ENCODE results near the gene FBXO45.
"Not testable (repeated sequence)": the region's sequence is repeated elsewhere in the genome, so short reads cannot be mapped to it uniquely, and the experiment has no call there.

FBXO45 gene

DNA sequence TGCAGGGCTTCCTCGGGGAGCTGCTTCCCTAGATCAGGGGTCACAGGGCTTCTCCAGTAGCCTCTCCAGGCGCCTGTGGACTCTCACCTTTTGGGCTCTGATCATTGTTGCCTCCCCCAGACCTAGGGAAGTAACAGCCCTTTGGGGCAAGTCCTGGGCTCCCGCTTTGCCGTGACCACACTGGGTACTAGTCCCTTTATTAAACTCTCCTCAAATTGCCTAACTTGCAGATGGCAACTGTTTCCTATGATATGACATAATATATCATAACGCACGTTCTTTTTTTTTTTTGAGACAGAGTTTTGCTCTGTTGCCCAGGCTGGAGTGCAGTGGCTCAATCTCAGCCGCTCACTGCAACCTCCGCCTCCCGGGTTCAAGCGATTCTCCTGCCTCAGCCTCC is 53.2 kb downstream of the FBXO45 start:
- Mint-ChIP-seq H3K27ac (no peak overlapping the region), H3K27me3 (no peaks in the 10 kb centered on the region), H3K4me3 (no peak overlapping the region), H3K9me3 (no peaks in the 10 kb centered on the region), H3K36me3 (no peaks in the 10 kb centered on the region), H3K4me1 (peaks cover 28% of the 10 kb centered on the region)

DNA sequence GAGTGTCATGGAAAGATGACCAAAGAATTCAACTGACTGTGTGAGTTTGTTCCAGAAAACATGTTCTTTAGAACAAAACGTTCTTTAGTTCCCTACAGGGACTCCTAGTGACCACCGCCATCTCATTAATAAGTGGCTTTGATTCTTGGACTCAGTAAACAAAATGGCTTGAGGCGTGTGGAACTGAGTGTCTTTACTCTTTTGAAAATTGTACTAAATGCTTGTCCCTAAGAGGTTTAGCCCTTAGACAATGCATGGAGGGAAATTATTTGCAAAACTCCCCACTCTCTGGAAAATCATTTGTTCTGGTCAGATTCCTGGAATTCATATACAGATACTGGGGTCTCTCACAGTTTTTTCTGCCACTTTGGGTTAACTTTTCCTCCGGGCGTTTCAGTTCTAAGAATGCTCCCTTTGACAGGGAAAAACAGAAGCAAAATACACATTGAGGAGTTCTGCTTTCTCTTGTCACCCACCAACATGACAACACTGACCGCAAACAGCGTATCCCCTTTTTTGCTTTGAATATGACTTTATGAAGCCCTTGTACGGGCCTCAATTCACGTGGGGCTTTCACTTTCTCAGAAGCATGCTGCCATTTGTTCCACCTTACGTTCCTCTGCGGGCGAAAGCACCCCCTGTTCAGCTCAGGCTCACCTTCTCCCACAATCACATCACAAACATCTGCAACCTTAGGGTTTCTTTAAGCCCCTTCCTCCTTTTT is 55.8 kb downstream of the FBXO45 start:
- Mint-ChIP-seq H3K4me1 (peaks cover 24% of the 10 kb centered on the region), H3K9me3 (no peaks in the 10 kb centered on the region), H3K27ac (peak overlapping the region; percentile 38), H3K36me3 (no peaks in the 10 kb centered on the region), H3K4me3 (peak overlapping the region; percentile 76), H3K27me3 (no peaks in the 10 kb centered on the region)

DNA sequence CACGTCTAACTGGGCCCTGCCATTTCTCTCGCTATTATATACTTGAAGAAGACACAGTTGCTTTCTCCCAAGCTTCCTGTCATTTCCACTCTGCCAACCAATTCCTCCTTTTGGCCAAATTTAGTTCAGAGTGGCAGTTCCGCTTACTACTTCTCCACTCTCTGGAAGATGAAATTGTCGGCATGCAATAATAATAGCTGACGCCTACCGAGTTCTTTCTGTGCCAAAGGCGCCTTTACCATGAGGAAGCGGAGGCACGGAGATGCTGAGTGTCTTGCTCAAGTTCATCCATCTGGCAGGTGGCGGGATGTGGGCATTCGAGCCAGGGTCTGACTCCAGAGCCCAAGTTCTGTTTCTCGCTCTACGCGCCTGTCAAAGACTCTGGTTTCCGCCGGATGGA is 56.4 kb downstream of the FBXO45 start:
- Mint-ChIP-seq H3K27me3 (no peaks in the 10 kb centered on the region), H3K4me1 (peaks cover 29% of the 10 kb centered on the region), H3K4me3 (peak overlapping the region; percentile 76), H3K9me3 (no peaks in the 10 kb centered on the region), H3K36me3 (no peaks in the 10 kb centered on the region), H3K27ac (peak overlapping the region; percentile 38)

DNA sequence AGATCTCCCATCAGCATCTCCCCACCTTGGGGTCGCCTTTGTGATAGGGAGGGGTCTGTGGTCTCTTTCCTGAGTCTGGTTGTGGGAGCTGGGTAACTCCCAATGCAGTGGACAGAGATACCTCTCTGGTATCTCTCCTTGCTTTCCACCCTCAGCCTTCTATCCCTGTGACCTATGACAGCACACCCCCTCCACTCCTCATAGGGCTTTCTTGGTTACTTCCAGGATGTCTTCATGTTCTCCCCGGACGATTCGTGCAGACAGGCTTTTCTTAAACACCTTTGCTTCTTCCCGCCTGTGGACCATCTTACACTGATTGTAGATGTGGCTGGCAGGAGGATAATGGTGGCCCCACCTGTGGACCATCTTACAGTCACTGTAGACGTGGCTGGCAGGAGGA is 56.9 kb downstream of the FBXO45 start:
- H3K27ac Mint-ChIP-seq: peak overlapping the region; percentile 23

DNA sequence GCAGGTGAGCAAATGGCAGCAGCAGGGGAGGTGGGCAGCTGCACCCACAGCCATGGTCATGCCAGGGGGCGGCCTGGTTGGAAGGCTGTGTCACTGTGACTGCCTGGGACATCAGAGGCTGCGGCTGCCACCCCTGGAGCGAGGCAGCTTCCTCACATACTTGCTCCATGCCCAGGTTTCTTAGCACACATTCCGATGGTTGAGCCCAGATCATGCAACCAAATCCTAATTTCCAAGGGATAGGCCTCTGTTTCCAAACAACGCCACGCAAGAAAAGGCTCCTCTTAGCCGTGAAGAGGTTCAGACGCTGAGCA is 59.4 kb downstream of the FBXO45 start:
- Mint-ChIP-seq H3K27ac (no peak overlapping the region), H3K36me3 (no peaks in the 10 kb centered on the region), H3K9me3 (no peaks in the 10 kb centered on the region), H3K4me3 (no peak overlapping the region), H3K27me3 (no peaks in the 10 kb centered on the region), H3K4me1 (peaks cover 48% of the 10 kb centered on the region)

More for the DNA sequence above, 56.9 kb downstream of the FBXO45 start:
- no peaks in the 10 kb centered on the region for H3K36me3 Mint-ChIP-seq
- peak overlapping the region; percentile 76 for H3K4me3 Mint-ChIP-seq
- H3K9me3 Mint-ChIP-seq: no peaks in the 10 kb centered on the region
- peaks cover 33% of the 10 kb centered on the region for H3K4me1 Mint-ChIP-seq
- no peaks in the 10 kb centered on the region for H3K27me3 Mint-ChIP-seq

DNA sequence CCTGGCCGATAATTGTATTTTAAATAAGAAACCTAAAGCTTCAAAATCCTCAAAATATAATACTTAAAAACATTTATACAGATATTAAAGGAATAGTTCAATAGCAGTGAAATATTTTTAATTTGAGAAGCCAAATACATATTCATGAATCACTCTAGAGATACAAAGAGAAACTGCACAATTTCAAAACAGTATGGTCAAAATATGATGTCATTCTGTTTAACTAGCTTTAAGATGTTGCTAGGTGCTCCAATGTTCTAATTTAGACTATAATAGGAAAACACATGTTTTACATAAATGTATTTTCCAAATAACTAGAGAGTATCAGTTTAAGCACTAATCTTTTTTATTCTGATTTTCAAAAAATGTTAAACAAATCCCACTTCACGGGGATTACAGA is 60.8 kb downstream of the FBXO45 start:
- Mint-ChIP-seq H3K9me3 (no peaks in the 10 kb centered on the region), H3K27me3 (no peaks in the 10 kb centered on the region), H3K27ac (peak overlapping the region; percentile 27), H3K4me3 (no peak overlapping the region), H3K36me3 (no peaks in the 10 kb centered on the region), H3K4me1 (peaks cover 57% of the 10 kb centered on the region)

DNA sequence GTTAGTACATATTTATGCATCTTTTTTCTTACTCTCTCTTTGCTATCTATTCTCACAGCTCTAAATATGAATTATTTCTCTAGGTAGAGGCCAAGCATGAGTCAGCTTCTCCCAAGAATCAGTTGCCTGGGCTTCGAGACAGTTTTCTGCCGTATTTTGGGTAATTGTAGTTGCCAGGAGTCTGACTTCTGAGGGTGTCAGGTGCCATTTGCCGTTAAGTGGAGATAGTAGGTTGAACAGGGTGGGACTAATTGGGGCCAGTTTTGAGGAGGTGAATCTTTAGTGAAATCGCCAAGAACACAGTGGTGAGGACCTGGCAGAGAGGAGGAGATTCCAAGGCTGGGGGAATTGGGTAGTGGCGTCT is 63.2 kb downstream of the FBXO45 start:
- no peaks in the 10 kb centered on the region for H3K27me3 Mint-ChIP-seq
- H3K9me3 Mint-ChIP-seq: no peaks in the 10 kb centered on the region
- H3K4me1 Mint-ChIP-seq: peaks cover 53% of the 10 kb centered on the region
- H3K27ac Mint-ChIP-seq: peak overlapping the region; percentile 90
- peak overlapping the region; percentile 89 for H3K4me3 Mint-ChIP-seq
- H3K36me3 Mint-ChIP-seq: no peaks in the 10 kb centered on the region

DNA sequence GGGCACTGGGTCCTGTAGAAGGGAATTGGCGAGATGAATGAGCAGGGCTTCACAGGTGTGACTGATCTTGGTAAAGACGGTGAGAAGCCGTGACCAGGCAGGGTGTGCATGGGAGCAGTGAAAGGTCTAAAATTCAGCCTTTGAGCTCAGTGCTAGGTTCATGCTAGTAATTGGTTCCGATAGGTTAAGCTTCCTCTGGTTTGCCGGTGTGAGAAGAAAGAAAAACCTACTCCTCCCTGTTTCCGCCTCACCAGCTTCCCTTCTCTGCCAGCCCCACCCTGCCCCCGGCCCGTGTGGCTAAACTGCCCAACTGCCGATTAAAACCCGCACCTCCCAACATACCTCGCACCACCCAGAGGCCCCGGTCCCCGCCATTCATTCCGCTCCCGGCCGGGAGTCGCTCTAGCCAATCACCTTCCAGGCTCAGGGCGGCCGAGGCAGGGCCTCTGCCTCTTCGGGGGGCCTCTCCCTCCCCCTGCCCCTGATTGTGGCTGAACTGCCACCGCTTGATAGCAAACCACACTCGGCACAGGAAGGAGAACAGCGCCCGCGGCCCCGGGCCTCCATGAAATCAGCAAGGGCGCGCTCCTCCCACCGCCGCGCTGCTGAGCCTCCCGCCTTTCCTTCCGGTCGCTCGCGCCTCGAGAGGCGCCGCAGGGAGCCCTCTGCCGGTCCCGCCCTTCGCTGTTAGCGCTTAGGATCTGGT is 63.7 kb downstream of the FBXO45 start:
- Mint-ChIP-seq H3K27me3 (no peaks in the 10 kb centered on the region), H3K36me3 (no peaks in the 10 kb centered on the region), H3K4me3 (peak overlapping the region; percentile 89), H3K4me1 (peaks cover 54% of the 10 kb centered on the region), H3K27ac (peak overlapping the region; percentile 90), H3K9me3 (no peaks in the 10 kb centered on the region)

DNA sequence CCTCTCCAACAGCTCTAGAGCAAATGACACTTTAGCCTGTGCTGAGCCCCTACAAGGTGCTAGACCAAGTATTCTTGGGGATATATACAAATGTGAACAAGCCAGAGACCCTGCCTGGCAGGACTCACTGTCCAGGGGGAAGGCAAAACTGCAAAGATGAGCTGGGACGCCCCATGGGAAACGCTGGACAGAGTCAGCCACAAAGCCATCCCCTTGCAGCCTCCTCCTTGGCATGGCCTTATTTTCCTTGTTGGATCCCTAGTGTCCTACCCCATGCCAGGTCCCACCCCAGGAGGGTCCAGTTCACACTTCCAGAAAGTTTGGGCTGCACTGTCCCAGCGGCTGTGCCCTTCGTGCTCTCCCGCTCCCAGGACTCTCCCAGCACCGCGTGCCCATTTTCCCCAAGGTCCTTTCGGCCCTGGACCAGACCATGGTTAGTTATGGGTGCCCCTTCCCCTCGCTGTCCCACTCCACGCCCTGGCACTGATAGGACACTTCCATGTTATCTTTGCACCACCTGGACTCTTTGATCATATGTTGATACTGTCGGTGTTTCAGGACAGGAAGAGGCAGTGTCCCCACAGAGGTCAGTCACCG is 65.2 kb downstream of the FBXO45 start:
- H3K9me3 Mint-ChIP-seq: no peaks in the 10 kb centered on the region
- H3K4me1 Mint-ChIP-seq: peaks cover 66% of the 10 kb centered on the region
- H3K36me3 Mint-ChIP-seq: no peaks in the 10 kb centered on the region
- H3K4me3 Mint-ChIP-seq: peak overlapping the region; percentile 39
- no peaks in the 10 kb centered on the region for H3K27me3 Mint-ChIP-seq
- no peak overlapping the region for H3K27ac Mint-ChIP-seq

DNA sequence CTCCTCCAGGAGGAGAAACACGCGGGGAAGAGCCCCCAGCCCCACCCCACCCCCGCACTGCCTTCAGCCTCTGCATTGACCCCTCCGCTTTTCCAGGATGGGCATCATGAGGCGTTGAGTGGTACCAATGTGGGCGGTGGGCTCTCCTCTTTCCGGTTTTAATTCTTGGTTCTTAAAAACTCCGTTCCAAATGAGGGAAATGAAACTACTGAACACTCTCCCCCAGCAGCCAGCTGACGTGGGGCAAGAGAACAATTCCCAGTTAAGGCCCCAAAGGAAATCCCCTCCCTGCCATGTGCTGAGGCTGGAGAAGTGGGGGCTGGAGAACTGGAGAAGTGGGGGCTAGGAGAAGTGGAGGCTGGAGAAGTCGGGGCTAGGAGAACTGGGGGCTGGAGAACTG is 65.8 kb downstream of the FBXO45 start:
- Mint-ChIP-seq H3K27me3 (no peaks in the 10 kb centered on the region), H3K4me3 (no peak overlapping the region), H3K9me3 (no peaks in the 10 kb centered on the region), H3K36me3 (no peaks in the 10 kb centered on the region), H3K27ac (peak overlapping the region; percentile 51), H3K4me1 (peaks cover 71% of the 10 kb centered on the region)

DNA sequence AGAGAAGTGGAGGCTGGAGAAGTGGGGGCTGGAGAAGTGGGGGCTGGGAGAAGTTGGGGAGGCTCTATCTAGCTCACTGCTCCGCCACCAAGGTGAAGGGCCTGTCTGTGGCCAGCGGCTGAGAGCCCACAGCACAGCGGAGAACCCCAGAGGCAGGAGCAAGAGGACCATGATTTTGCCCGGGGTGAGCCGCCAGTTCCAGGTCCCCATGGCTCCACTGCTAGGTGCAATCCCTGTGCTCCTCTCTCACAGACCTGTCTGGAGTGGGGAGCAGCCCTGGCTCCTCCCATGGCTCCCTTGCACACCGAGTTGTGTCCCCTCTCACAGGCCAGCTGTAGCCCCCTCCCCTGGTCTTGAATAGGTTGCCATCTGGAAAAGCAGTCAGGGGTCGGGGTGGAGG is 66.4 kb downstream of the FBXO45 start:
- Mint-ChIP-seq H3K36me3 (no peaks in the 10 kb centered on the region), H3K27me3 (no peaks in the 10 kb centered on the region), H3K4me3 (no peak overlapping the region)

DNA sequence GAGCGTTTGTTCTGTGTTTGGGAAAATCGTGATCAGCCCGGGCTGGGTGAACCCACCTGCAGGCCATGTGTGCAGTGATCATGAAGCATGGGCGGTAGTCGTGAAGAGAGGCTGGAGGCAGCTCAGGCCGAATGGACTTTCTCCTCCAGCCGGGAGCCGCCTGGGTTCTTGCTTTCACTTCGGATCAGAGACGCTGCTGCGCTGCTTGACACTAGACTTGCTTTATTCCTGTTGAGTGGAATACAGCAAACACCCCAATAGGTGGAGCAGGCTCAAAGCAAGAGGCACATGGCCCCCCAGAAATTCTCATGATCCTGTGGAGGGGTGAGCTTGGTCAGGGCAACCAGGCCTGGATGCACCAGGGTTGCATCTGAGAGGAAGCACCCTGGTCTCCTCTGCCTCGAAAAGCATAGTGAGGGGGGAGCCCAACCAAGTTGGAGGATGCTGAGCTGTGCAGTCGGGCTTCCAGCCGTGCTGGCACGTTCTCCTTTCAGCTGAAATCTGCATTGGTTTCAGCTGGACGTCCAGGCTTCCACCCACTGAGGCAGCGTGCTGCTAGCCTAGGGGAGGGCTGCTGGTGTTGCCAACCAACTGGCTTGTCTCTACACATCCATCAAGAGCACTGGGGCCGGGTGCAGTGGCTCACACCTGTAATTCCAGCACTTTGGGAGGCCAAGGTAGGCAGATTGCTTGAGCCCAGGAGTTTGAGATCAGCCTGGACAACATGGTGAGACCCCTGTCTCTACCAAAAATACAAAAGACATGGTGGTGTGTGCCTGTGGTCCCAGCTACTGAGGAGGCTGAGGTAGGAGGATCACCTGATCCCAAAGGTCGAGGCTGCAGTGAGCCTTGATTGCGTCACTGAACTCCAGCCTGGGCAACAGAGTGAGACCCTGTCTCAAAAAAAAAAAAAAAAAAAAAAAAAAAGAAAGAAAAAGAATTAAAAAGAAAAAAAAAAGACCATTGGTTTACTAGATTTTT is 68.2 kb downstream of the FBXO45 start:
- H3K4me1 Mint-ChIP-seq: peaks cover 65% of the 10 kb centered on the region
- no peaks in the 10 kb centered on the region for H3K36me3 Mint-ChIP-seq
- H3K27me3 Mint-ChIP-seq: no peaks in the 10 kb centered on the region
- H3K4me3 Mint-ChIP-seq: no peak overlapping the region
- peak overlapping the region; percentile 36 for H3K27ac Mint-ChIP-seq
- no peaks in the 10 kb centered on the region for H3K9me3 Mint-ChIP-seq

More for the DNA sequence above, 66.4 kb downstream of the FBXO45 start:
- no peaks in the 10 kb centered on the region for H3K9me3 Mint-ChIP-seq
- no peak overlapping the region for H3K27ac Mint-ChIP-seq
- peaks cover 67% of the 10 kb centered on the region for H3K4me1 Mint-ChIP-seq

DNA sequence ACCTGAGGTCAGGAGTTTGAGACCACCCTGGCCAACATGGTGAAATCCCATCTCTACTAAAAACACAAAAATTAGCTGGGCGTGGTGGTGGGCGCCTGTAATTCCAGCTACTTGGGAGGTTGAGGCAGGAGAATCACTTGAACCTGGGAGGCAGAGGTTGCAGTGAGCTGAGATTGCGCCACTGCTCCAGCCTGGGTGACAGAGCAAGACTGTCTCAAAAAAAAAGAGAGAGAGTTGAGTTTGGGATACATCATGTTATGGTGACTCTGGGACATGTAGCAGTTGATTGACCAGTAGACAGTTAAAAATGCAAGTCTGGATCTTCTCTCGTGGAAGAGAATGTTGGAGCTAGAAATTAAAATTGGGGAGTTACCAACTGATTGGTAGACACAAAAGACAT is 69.5 kb downstream of the FBXO45 start:
- H3K4me1 Mint-ChIP-seq: peaks cover 67% of the 10 kb centered on the region
- not testable (repeated sequence) for H3K36me3 Mint-ChIP-seq, H3K27ac Mint-ChIP-seq, H3K27me3 Mint-ChIP-seq, H3K9me3 Mint-ChIP-seq
- H3K4me3 Mint-ChIP-seq: peak overlapping the region; percentile 53

Data from activated naive CD4-positive, alpha-beta T cell treated with anti-CD3 and anti-CD28 coated beads, Interleukin-2, amount 50 U/mL, for 24 hours (primary cell).